Gastrocnemius medialis (tissue), 4 donors: ENCODE measurements around the gene DCLK2. TPM values are rescaled to one million over a fixed set of nuclear protein-coding genes. Genes with fewer than 3 reads are reported as not detected.

Experiments
- ATAC-seq, 2 donors: fragments of 150-250 bp; one replicate each; pipeline ENCODE4 v1.9.1; 2016
- DNase-seq, 2 donors: peaks; one replicate each; pipeline ENCODE4 v3.0.0-alpha.2; 2019
- H3K27ac ChIP-seq, 4 donors: fragments of 200-600 bp; sonication (generic); 1 replicate in 1 of 4; 2 replicates in 3 of 4; pipeline ENCODE4 v1.5.1; 2016 to 2018; ENCODE audit warnings: mild to moderate bottlenecking in 2 of 4, moderate library complexity in 1 of 4
- H3K27me3 ChIP-seq, 3 donors: fragments of 200-600 bp; sonication (generic) in 2 of 3; 1 replicate in 1 of 3; 2 replicates in 2 of 3; pipeline versions ENCODE4 v1.5.1 to v1.6.0; 2016 to 2019; ENCODE audit warnings: mild to moderate bottlenecking in 1 of 3, moderate library complexity in 1 of 3
- H3K36me3 ChIP-seq, 2 donors: fragments of 200-600 bp; sonication (generic) in 1 of 2; one replicate each; pipeline ENCODE4 v1.5.1; 2017 to 2018
- H3K4me1 ChIP-seq, 2 donors: fragments of 200-600 bp; sonication (generic) in 1 of 2; one replicate each; pipeline ENCODE4 v1.5.1; 2016 to 2017; ENCODE audit warnings: mild to moderate bottlenecking in 2 of 2
- H3K4me3 ChIP-seq, 4 donors: fragments of 200-600 bp; sonication (generic) in 3 of 4; 1 replicate in 1 of 4; 2 replicates in 3 of 4; pipeline ENCODE4 v1.5.1; 2016 to 2019; ENCODE audit warnings: mild to moderate bottlenecking in 2 of 4
- H3K9me3 ChIP-seq, 3 donors: fragments of 200-600 bp; sonication (generic) in 2 of 3; 1 replicate in 1 of 3; 2 replicates in 2 of 3; pipeline ENCODE4 v1.5.1; 2016 to 2019
- POLR2A ChIP-seq, 2 donors: fragments of 450-650 bp; IDR thresholded peaks; one replicate each; pipeline ENCODE4 v1.6.1; 2017; ENCODE audit warnings: antibody characterized with exemption in 2 of 2, mild to moderate bottlenecking in 2 of 2, moderate library complexity in 2 of 2
- in situ Hi-C, 4 donors: fragments of 200-750 bp; cut with MboI; loops; one replicate each; pipeline versions ENCODE4 v1.15.0 to v1.8.0; 2017; ENCODE audit warnings: low sequenced_read_pairs in 4 of 4
- intact Hi-C: fragments of 100-400 bp; cut with DNase I; formaldehyde crosslinking; loops from one replicate; pipeline ENCODE4 v1.15.1; 2023; ENCODE audit warnings: low total_unique reads
- total RNA-seq, 4 donors: library from RNA; depleted of rRNA; stranded (reverse); fragments of >200 nt; gene quantifications; one replicate each; pipeline versions ENCODE4 v1.1.0 to v1.2.3, GENCODE V29; 2016
- TF ChIP-seq, protein P1 (sequence below), 5 experiments: fragments of 450-650 bp in 3 of 5; fragments of 200-600 bp in 2 of 5; sonication (generic) in 2 of 5; IDR thresholded peaks in 4 of 5; conservative IDR thresholded peaks in 1 of 5; 1 replicate in 4 of 5; 2 replicates in 1 of 5; pipeline ENCODE4 v1.5.1; 2016 to 2019; ENCODE audit warnings: antibody characterized with exemption in 5 of 5, mild to moderate bottlenecking in 3 of 5, moderate library complexity in 3 of 5

Gene DCLK2
- total RNA-seq, 4 donors from 2014 or later = 0.29 to 0.97 (median 0.47) TPM

- Histone ChIP-seq H3K27ac (no peak overlapping the region), H3K9me3 (no peaks in the 10 kb centered on the region), H3K36me3 (no peaks in the 10 kb centered on the region), H3K4me3 (no peak overlapping the region), H3K27me3 (no peaks in the 10 kb centered on the region), H3K4me1 (no peaks in the 10 kb centered on the region)
- intact Hi-C loops = loop anchor here (10.0 kb wide), 1 partner anchor 134 kb away; no protein-coding TSS in a partner anchor
- in situ Hi-C loops = no loop called here
- ATAC-seq (no peak), DNase-seq (no peak)
- TF ChIP-seq, protein P1, sequence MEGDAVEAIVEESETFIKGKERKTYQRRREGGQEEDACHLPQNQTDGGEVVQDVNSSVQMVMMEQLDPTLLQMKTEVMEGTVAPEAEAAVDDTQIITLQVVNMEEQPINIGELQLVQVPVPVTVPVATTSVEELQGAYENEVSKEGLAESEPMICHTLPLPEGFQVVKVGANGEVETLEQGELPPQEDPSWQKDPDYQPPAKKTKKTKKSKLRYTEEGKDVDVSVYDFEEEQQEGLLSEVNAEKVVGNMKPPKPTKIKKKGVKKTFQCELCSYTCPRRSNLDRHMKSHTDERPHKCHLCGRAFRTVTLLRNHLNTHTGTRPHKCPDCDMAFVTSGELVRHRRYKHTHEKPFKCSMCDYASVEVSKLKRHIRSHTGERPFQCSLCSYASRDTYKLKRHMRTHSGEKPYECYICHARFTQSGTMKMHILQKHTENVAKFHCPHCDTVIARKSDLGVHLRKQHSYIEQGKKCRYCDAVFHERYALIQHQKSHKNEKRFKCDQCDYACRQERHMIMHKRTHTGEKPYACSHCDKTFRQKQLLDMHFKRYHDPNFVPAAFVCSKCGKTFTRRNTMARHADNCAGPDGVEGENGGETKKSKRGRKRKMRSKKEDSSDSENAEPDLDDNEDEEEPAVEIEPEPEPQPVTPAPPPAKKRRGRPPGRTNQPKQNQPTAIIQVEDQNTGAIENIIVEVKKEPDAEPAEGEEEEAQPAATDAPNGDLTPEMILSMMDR (IDR thresholded peaks at IDR 0.05 in 4 of 5, conservative IDR thresholded peaks at IDR 0.05 in 1 of 5) = no peak
- TF ChIP-seq POLR2A (IDR thresholded peaks at IDR 0.05) = no peak
Observed at GRCh38 chr4:150070464-150071170, 7.6 kb upstream of the DCLK2 start.

DNA sequence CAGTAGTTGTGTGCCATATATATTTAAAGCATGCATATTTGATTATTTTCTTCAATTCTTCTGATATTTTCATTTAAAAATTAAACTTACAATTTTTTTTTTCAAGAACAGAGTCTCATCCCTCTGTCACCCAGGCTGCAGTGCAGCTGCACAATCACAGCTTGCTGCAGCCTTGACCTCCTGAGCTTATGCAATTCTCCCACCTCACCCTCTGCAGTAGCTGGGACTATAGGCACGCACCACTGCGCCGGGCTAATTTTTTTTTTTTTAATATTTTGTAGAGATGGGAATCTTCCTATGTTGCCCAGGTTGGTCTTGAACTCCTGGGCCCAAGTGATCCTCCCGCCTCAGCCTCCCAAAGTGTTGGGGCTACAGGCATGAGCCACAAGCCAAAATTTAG is 5.8 kb upstream of the DCLK2 start:
- TF ChIP-seq, protein P1 (IDR thresholded peaks at IDR 0.05 in 4 of 5, conservative IDR thresholded peaks at IDR 0.05 in 1 of 5) = no peak
- TF ChIP-seq POLR2A (IDR thresholded peaks at IDR 0.05) = no peak
- Histone ChIP-seq H3K4me1 (no peaks in the 10 kb centered on the region), H3K27ac (no peak overlapping the region), H3K4me3 (no peak overlapping the region), H3K27me3 (peaks cover 0 to 2% (median 0%) of the 10 kb centered on the region in 3 donors), H3K36me3 (no peaks in the 10 kb centered on the region), H3K9me3 (no peaks in the 10 kb centered on the region)
- intact Hi-C loops (loop anchor here (10.0 kb wide), 1 partner anchor 132 kb away; no protein-coding TSS in a partner anchor), in situ Hi-C loops (no loop called here)
- DNase-seq (no peak), ATAC-seq (no peak)

DNA sequence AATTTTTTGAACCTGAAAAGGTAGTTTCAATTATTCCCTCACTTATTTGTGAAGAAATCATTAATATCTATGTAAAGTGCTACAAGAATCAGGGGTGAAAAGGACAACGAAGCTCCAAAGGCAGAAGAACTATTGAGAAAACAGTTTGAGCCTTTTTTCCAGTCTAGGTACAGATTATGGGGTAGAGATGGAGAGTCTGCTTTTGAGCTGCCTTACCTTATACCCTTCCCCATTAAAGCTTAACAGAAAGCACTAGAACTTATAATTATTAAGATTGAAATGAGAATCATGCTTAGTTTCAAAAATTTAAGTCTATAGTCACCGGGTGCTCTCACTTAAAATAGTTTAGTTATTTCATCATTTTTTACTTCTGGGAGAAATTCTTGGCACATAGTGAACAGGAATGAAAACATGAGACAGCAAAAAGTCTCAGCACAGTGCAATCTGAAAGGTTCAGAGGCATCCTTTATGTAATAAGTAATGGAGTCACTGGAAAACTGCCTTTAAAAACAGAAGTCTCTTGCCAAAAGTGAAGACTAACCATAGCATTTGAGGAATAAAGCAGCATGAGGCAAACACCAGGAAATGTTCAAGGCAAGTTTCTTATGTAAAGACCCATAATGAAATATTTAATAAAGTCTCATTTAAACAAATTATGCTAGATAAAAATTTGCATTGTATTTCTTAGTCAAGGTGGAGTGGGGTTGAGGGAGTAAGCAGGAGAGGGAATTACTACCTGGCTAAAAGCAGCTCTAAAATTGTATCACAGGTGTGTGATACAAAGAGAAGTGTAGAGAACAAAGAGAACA is 5.1 kb upstream of the DCLK2 start:
- intact Hi-C loops (loop anchor here (10.0 kb wide), 1 partner anchor 132 kb away; no protein-coding TSS in a partner anchor), in situ Hi-C loops (no loop called here)
- H3K9me3 ChIP-seq = no peaks in the 10 kb centered on the region
- ATAC-seq (no peak), DNase-seq (no peak)
- H3K27ac ChIP-seq = no peak overlapping the region
- no peak overlapping the region for H3K4me3 ChIP-seq
- TF ChIP-seq, protein P1 (IDR thresholded peaks at IDR 0.05 in 4 of 5, conservative IDR thresholded peaks at IDR 0.05 in 1 of 5) = no peak
- no peak for TF ChIP-seq POLR2A (IDR thresholded peaks at IDR 0.05)
- H3K27me3 ChIP-seq = peaks cover 0 to 2% (median 0%) of the 10 kb centered on the region in 3 donors
- H3K4me1 ChIP-seq = no peaks in the 10 kb centered on the region
- H3K36me3 ChIP-seq = no peaks in the 10 kb centered on the region

DNA sequence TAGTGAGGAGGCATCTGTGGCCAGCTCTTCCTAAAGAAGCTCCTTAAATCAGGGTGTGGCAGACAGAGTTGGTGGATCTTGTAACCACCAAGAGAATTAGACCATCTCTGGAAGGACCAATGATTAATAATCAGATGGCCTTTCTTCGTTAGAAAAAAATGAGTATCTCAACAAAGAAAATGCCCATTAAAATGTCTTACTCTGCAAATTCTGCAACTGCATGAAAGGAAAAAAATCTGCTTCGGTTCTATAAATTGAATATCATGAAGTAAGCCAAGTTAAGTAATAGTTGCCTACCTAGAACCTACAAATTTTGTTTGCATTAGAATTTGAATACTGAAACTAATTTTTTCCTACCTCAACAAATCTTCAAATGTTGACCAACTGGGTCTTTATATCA is 4.2 kb upstream of the DCLK2 start:
- TF ChIP-seq POLR2A (IDR thresholded peaks at IDR 0.05) = no peak
- TF ChIP-seq, protein P1 (IDR thresholded peaks at IDR 0.05 in 4 of 5, conservative IDR thresholded peaks at IDR 0.05 in 1 of 5) = no peak
- ATAC-seq (no peak), DNase-seq (no peak)
- no peaks in the 10 kb centered on the region for H3K9me3 ChIP-seq
- H3K27ac ChIP-seq = no peak overlapping the region
- peaks cover 0 to 4% of the 10 kb centered on the region in 2 donors for H3K4me1 ChIP-seq
- H3K4me3 ChIP-seq = no peak overlapping the region
- intact Hi-C loops = loop anchor here (10.0 kb wide), 1 partner anchor 131 kb away; no protein-coding TSS in a partner anchor
- peaks cover 0 to 4% (median 2%) of the 10 kb centered on the region in 3 donors for H3K27me3 ChIP-seq
- H3K36me3 ChIP-seq = no peaks in the 10 kb centered on the region
- in situ Hi-C loops = no loop called here
